Activated T-cell treated with anti-CD3 and anti-CD28 coated beads, Interleukin-2, amount 50 U/mL, for 24 hours (primary cell): Measurements from ENCODE around the gene CCNI2.

ENCODE experiments used
- DNase-seq: peaks from one replicate; pipeline ENCODE4 v3.0.0-alpha.2; 2020
- H3K27ac Mint-ChIP-seq: 2 replicates; pipeline ENCODE4 v1.8.0; 2020; ENCODE audit warnings: mild to moderate bottlenecking, mixed read lengths
- H3K27me3 Mint-ChIP-seq: 2 replicates; pipeline ENCODE4 v1.8.0; 2020; ENCODE audit warnings: mixed read lengths
- H3K36me3 Mint-ChIP-seq: 2 replicates; pipeline ENCODE4 v1.8.0; 2020; ENCODE audit warnings: low read depth, mixed read lengths
- H3K4me1 Mint-ChIP-seq: 2 replicates; pipeline ENCODE4 v1.8.0; 2020; ENCODE audit warnings: low read depth, mixed read lengths
- H3K4me3 Mint-ChIP-seq: 2 replicates; pipeline ENCODE4 v1.8.0; 2020; ENCODE audit warnings: mild to moderate bottlenecking, moderate library complexity, mixed read lengths
- H3K9me3 Mint-ChIP-seq: 2 replicates; pipeline ENCODE4 v1.8.0; 2020; ENCODE audit warnings: mixed read lengths

Gene CCNI2

DNA sequence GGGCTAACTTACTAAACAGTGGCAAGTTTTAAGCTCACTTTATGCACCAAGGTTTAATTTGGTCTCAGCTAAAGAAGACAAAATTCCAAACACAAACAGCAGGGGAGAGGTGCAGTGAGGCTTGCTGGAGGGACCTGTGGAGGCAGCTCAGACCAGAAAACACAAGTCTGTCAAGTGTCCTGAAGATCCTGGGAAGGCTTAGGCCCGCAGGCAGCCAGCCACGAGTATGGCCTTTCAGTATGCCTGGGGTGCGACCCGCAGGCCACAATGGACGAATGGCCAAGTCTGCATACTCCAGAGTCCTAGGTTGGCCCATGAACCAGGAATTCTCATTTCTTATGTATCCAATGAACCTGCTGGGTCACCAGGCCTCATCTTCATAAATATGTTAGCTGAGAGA is 9.3 kb downstream of the CCNI2 start:
- peak; percentile 16 for DNase-seq
- Mint-ChIP-seq H3K27ac (no peak overlapping the region), H3K27me3 (no peaks in the 10 kb centered on the region), H3K4me3 (no peak overlapping the region), H3K4me1 (peaks cover 30% of the 10 kb centered on the region), H3K9me3 (no peaks in the 10 kb centered on the region), H3K36me3 (peaks cover 37% of the 10 kb centered on the region)

DNA sequence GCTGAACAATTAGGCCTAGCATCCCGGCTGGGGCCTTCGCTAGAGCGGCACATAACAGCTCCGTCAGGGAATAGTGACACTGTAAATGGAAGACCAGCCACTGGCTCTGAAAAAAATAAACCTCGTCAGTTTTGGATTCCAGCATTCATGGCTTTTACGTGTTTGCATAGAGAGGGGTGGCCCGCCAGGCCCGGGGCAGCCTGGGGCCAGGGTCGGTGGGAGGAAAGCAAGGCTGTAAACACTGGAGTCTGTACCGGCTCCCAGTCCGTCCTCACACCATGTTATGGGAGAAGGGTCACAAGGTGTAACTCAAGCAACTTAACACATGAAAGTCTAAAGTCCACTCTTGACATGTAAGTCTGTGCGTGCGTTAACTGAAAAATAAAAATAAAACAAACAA is 11.2 kb downstream of the CCNI2 start:
- peak; percentile 18 for DNase-seq

DNA sequence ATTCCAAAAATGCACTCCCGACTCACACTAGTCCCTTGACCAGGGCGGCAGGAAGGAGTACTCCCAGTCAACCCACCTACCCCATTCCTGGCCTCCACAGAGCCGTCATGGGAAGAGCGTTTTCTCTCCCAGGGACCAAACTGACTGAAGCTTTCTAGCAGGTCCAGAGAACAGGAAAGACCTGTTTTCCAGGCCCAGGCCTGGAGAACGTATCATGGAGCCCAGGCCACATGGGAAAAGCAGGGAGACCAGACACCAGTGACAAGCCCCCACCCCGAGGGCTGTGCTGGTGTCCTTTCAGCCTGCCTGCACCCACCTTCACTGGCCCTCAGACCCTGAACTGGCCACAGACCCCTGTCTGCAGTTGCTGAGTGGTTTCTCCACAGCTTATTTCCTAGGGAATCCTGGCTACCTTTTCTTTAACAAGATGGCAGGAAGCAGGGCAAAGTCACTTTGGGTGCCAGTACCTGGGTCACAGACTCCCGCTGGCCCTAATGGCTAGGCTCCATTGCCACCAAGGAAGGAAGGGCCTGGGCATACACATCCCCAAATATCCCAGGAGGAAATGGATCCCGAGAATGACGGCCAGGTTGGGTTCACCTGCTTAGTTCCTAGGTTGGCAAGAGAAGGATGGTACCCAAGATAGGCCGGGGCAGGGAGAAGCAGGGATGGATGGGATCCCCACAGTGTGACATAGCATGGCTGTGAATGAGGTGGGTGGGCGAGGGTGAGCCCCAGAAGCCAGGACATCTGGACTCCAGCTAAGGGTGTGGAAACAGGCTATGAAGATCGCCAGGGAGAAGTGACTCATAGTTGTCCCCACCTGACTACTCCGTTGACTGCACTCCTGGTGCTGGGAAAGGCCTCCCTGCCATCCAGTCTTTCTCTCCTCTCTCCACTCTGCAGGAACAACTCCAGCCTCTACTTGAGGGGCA is 12.2 kb downstream of the CCNI2 start:
- peaks cover 22% of the 10 kb centered on the region for H3K36me3 Mint-ChIP-seq
- peaks cover 8% of the 10 kb centered on the region for H3K4me1 Mint-ChIP-seq
- no peaks in the 10 kb centered on the region for H3K9me3 Mint-ChIP-seq
- H3K4me3 Mint-ChIP-seq: no peak overlapping the region
- peak overlapping the region; percentile 42 for H3K27ac Mint-ChIP-seq
- peak; percentile 26 for DNase-seq
- H3K27me3 Mint-ChIP-seq: no peaks in the 10 kb centered on the region

More for the DNA sequence above, 11.2 kb downstream of the CCNI2 start:
- Mint-ChIP-seq H3K27ac (no peak overlapping the region), H3K27me3 (no peaks in the 10 kb centered on the region), H3K4me1 (peaks cover 14% of the 10 kb centered on the region), H3K9me3 (no peaks in the 10 kb centered on the region), H3K4me3 (no peak overlapping the region), H3K36me3 (peaks cover 23% of the 10 kb centered on the region)

DNA sequence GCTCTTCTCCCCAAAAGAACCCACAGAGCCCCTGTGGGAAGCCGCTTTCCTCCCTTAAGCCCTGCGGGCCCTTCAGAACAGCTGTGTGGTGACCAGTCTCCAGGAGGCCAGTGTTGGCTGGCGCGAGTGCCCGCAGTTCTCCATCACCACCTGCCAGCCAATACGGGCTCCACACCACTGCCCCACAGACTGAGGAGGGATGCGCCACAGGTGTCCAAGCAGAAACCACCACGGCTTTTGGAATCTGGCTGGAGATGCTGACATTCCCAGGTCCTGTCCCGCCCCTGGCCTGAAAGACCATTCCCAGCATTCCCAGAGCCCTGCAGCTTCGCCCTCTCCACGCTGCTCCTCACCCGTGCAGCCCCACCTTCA is 12.8 kb downstream of the CCNI2 start:
- no peak overlapping the region for H3K4me3 Mint-ChIP-seq
- DNase-seq: no peak
- H3K36me3 Mint-ChIP-seq: peaks cover 23% of the 10 kb centered on the region
- H3K4me1 Mint-ChIP-seq: peaks cover 2% of the 10 kb centered on the region
- no peak overlapping the region for H3K27ac Mint-ChIP-seq
- no peaks in the 10 kb centered on the region for H3K9me3 Mint-ChIP-seq
- H3K27me3 Mint-ChIP-seq: no peaks in the 10 kb centered on the region

DNA sequence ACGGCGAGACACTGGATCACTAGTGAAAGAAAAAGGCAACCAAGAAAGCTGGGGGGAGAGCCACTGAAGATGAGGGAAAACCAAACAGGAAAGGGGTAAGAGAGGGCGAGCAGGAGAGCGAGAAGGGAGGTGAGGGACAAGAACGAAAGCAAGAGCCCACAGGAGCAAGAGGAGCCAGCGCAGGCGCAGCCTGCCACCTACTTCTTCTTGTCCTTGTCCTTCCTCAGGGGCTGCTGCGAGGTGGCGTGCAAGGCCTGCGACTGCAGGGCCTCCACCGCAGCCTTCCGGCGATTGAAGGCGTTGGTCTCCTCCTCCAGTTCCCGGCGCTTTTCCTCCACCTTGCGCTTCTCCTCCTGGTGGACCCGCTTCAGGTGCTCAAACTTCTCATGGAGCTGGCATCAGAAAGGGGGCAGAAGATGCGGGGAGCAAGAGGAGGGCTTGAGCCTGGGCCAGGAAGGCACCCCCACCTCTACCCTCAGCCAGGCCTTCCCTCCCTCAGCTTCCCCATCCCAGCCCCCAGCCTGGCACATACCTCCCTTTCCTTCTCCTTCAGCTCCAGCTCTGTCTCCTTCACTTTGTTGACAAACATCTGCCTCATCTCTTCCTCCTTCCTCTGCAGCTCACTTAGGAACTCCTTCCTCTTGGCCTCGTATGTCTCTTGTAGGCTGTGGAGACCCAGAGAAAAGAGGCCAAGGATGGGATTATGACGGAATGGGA is 13.5 kb downstream of the CCNI2 start:
- H3K4me1 Mint-ChIP-seq: no peaks in the 10 kb centered on the region
- H3K4me3 Mint-ChIP-seq: no peak overlapping the region
- H3K27ac Mint-ChIP-seq: no peak overlapping the region
- no peaks in the 10 kb centered on the region for H3K9me3 Mint-ChIP-seq
- peaks cover 23% of the 10 kb centered on the region for H3K36me3 Mint-ChIP-seq
- DNase-seq: peak; percentile 20
- no peaks in the 10 kb centered on the region for H3K27me3 Mint-ChIP-seq

DNA sequence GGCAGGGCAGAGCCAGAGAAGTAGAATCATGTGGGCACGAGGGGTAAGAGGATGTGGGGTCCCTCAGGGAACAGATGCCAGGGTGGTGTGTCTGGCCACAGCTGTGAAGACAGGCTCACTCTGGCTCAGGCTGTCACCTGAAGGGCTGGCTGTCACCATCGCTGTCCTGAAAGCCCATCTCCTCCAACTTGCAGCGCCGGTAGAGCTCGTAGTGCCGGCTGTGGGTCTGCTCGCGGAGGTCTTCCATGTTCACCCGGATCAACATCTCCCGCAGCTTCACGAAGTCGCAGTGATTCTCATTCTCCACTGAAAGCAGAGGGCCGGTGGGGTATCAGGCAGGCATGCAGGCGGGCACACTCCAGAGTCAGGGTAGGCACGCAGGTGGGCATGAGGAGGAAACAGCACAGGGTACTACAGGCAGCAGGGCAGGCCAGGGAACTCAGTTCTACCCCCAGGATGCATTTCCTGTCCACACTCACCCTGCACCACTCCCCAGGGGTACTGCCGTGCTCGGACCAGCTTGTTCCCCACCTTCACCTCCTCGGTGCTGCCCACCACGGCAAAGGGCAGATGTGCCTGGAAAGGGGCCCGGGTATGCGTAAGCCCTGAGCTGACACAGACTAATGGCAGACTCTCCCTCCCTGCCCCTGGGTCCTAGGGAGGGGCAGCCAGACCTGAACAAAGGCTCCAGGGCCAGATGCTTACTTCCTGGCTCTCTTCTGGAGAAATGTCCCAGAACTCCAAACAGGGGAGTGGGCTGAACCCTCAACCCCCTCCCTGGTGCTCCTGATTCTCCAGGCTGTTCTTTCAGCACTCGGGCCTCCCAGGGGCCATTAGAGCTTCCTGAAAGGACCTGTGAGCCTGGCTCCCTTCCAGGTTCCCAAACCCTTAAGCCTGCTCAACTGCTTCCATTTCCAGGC is 14.4 kb downstream of the CCNI2 start:
- H3K9me3 Mint-ChIP-seq: no peaks in the 10 kb centered on the region
- peak overlapping the region; percentile 19 for H3K27ac Mint-ChIP-seq
- H3K4me3 Mint-ChIP-seq: no peak overlapping the region
- no peaks in the 10 kb centered on the region for H3K4me1 Mint-ChIP-seq
- DNase-seq: peak; percentile 23
- no peaks in the 10 kb centered on the region for H3K27me3 Mint-ChIP-seq
- H3K36me3 Mint-ChIP-seq: peaks cover 23% of the 10 kb centered on the region

DNA sequence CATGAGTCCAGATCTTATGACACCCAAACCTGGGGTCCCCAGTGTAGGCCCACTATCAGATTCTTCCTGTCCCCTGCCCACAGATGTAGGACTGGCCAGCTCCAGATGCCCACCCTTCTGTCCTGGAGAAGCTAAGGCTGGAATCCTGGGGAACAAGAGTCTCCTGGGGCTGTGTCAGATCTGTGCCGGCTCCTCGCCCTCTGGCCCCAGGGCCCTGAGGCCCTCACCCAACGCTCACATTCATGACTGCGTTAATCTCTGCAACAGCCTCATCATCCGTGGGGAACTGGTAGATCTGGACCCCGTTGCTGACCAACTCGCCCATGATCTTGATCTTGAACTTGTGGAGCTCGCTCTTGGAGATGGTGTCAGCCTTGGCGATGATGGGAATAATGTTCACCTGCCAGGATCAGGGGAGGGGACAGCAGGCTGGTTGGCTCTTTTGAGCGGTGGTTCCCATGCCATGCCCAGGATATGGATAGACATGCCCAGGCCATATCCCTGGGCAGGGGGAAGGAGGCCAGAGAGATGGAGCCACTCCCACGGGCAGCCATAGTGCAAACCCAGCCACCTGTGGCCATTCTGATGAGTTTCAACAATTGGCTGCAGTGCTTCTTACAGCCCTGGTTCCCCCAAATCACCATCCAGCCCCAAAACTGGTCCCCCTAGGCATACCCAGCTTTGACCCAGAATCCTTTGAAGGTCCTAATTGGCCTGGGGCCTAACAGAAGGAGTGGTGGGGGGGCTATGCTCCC is 15.2 kb downstream of the CCNI2 start:
- Mint-ChIP-seq H3K27ac (no peak overlapping the region), H3K27me3 (no peaks in the 10 kb centered on the region)

DNA sequence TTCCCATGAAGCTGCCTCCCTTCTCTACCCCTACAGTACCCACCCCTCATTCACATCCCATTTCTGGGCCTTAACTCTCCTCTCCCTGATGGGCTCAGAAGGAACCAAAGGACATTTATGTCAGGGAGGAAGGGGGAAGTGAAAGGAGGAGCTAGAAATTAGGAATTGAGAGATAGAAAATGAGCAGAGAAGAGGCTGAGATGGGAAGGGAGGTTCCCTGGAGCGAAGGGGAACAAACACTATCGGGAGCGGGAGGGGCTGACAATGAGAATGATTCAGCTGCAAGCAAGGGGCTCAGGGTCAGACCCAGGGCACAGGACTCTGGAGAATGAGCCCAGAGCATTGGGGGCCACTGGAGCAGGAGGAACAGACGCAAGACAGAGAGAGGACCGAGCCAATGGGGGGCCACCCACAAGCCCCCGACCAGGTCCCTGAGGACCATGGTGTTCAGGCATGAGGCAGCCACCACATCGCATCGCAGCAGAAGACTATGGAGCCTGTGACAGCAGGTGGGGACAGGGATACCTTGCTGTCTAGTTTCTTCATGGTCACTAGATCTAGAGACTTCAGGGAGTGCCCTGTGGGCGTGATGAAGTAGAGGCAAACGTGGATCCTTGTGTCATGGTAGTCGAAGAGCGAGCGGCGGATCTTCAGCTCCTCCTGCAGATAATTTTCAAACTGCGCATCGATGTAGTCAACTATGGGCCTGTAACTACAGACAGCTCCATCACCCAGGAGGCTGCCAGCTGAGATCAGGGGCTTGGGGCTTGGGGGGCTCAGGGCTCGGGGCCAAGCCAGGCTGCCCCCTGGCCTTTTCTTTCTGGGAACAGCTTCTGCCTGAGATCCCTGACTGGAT is 16.2 kb downstream of the CCNI2 start:
- Mint-ChIP-seq H3K36me3 (peaks cover 23% of the 10 kb centered on the region), H3K4me1 (no peaks in the 10 kb centered on the region), H3K9me3 (no peaks in the 10 kb centered on the region), H3K4me3 (no peak overlapping the region), H3K27me3 (no peaks in the 10 kb centered on the region), H3K27ac (peak overlapping the region; percentile 42)
- DNase-seq: peak; percentile 18

More for the DNA sequence above, 15.2 kb downstream of the CCNI2 start:
- peak; percentile 22 for DNase-seq
- Mint-ChIP-seq H3K9me3 (no peaks in the 10 kb centered on the region), H3K36me3 (peaks cover 23% of the 10 kb centered on the region), H3K4me1 (no peaks in the 10 kb centered on the region), H3K4me3 (no peak overlapping the region)

DNA sequence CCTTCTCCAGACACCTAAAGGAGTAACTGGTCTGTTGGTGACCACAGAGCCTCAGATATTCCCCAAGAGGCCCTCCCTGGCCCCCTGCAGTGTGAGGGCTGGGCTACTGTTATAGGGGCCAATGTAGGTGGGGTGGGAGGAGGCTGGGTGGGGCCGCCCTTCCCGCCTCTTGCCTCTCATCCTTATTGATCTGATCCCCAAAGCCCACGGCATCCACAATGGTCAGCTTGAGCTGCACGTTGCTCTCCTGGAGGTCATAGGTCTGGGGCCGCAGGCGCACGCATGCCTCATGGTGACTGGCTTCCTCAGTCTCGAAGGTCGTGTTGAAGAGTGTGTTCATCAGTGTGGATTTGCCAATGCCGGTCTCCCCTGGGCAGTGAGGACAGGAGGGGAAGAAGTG is 16.8 kb downstream of the CCNI2 start:
- Mint-ChIP-seq H3K4me3 (no peak overlapping the region), H3K9me3 (no peaks in the 10 kb centered on the region), H3K27ac (no peak overlapping the region), H3K36me3 (peaks cover 18% of the 10 kb centered on the region), H3K27me3 (no peaks in the 10 kb centered on the region), H3K4me1 (no peaks in the 10 kb centered on the region)
- peak; percentile 8 for DNase-seq

DNA sequence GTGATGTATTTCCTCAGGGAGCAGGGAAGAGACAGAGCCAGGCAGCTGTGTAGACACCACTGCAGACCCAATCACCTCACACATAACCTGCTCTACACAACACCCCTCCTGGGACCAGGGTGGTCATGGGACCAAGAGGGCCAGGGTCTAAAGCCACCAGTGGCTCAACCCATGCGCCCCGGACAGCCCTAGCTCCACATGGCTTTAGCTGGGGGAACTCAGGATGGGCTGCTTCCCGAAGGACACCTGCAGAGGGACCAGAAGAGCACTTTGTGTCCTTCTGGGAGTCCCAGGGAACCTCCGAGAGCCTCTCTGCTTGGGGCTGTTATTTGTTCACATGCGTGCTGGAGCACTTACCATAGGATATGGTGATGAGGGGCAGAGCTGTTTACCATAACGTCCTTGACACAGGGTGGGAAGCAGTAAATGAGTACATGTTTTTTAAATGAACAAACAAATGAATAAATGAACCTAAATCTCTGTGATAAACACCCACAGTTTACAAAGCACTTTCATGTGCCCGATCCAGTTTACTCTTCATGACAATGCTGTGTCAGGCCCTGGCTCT is 17.5 kb downstream of the CCNI2 start:
- H3K36me3 Mint-ChIP-seq: peaks cover 17% of the 10 kb centered on the region
- no peaks in the 10 kb centered on the region for H3K9me3 Mint-ChIP-seq
- no peak overlapping the region for H3K27ac Mint-ChIP-seq
- peak; percentile 25 for DNase-seq
- no peaks in the 10 kb centered on the region for H3K27me3 Mint-ChIP-seq
- no peaks in the 10 kb centered on the region for H3K4me1 Mint-ChIP-seq
- no peak overlapping the region for H3K4me3 Mint-ChIP-seq

DNA sequence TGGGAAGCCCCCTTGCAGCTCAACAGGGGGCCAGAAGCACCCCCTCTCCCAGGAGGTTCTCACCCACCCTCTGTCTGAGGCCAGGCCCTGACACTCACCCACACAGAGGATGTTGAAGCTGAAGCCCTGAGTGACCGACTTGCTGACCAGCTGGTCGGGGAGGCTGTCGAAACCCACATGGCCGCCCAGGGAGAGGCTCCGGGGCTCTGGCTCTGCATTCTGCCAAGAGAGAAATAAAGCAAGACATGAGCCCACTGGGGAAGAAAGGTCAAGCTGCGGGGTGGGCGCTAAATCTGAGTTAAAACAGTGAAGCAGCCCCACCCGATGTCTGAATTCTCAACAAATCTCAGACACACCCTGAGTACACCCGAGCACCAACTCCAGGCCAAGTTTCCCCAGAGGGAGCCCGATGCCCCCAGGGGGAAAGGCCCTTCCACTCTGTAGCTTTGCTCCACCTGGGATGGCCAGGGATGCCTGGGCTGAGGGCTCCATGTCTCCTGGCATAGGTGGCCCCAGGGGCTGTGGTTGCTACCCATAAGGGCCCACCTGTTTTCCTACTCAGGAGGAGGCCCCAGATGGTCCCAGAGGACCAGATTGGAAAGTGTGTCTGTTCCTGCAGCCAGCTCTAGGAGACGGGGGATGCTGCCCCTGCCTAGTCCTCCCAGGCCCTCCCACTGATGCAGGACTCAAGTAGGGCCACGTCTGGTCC is 18.2 kb downstream of the CCNI2 start:
- no peaks in the 10 kb centered on the region for H3K27me3 Mint-ChIP-seq
- no peak overlapping the region for H3K4me3 Mint-ChIP-seq
- H3K9me3 Mint-ChIP-seq: no peaks in the 10 kb centered on the region
- no peaks in the 10 kb centered on the region for H3K4me1 Mint-ChIP-seq
- peaks cover 11% of the 10 kb centered on the region for H3K36me3 Mint-ChIP-seq
- no peak overlapping the region for H3K27ac Mint-ChIP-seq
- peak; percentile 18 for DNase-seq

DNA sequence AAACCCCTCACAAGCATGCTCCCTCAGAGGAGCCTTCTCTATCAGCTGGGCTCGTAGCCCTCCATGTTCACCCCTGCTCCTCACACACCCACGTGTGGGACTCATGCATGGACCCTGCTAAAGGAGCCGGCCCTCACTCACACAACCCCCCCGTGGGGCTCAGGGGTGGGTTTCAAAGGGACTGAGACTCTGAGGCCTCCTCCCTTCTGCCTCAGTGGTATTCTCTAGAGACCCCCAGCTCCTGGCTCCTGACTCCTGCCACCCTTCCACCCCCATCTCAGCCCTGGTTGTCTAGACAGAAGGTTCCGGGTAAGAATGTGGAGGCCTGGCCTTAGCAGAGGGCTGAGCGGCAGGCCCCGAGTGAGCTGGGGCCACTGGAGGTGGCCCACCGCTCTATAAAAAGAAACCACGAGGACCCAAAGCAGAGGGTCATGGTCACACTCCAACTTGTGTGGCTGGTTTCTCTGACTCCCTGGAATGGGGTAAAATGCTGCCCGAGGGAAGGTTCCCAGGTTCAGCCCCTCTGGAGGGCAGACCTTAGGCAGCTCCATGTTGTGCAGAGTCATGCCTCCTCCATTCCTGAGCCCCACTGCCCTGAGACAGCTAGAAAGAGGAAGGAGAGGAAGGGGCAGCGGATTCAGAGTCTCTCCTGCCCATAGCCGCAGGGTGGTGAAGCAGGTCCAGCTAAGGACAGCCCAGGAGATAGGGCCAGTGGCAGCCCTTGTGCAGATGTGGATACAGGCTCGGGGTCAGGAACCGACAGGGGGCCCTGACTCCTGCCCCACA is 19.0 kb downstream of the CCNI2 start:
- peaks cover 7% of the 10 kb centered on the region for H3K36me3 Mint-ChIP-seq
- H3K4me3 Mint-ChIP-seq: no peak overlapping the region
- peak; percentile 22 for DNase-seq
- H3K4me1 Mint-ChIP-seq: no peaks in the 10 kb centered on the region
- H3K9me3 Mint-ChIP-seq: no peaks in the 10 kb centered on the region
- H3K27me3 Mint-ChIP-seq: no peaks in the 10 kb centered on the region
- H3K27ac Mint-ChIP-seq: no peak overlapping the region
